Tongue (tissue), 2 donors: ENCODE measurements around the gene FAM25G. TPM values are rescaled to one million over a fixed set of nuclear protein-coding genes. Genes with fewer than 3 reads are reported as not detected.
"Not testable (repeated sequence)": the region's sequence is repeated elsewhere in the genome, so short reads cannot be mapped to it uniquely, and the experiment has no call there.

Experiments used
- DNase-seq: peaks from one replicate; pipeline ENCODE4 v3.0.0-alpha.2; 2015
- total RNA-seq: library from RNA; depleted of rRNA; stranded (reverse); fragments of >200 nt; gene quantifications from one replicate; pipeline ENCODE4 v1.2.3, GENCODE V29; 2014

The FAM25G gene
- not detected for total RNA-seq

DNA sequence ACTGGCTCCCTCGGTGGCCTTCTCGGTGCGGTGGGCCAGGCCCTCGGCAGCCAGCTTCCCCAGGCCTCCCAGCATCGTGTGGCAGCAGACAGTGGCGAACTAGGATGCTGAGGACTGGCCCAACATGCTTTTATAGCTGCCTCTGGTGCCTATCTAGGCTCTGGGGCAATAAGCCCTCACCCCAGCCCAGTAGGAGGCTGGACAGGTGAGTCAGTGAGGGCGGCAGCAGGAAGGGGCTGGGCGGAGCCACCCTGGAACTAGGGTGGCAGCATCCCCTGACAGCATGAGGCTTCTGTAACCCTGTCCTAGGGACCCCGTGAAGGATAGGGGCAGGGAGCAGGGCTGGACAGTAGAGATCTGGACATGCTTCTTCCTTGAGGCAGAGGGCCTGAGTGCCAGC is at the start of gene FAM25G:
FAM25G (minus strand) TSS at position 101 of the 400 bp plus-strand sequence; CDS start at position 75, 26 bp downstream.
- DNase-seq: not testable (repeated sequence)

- DNase-seq: not testable (repeated sequence)
Observed at GRCh38 chr10:47536430-47536829, 44.9 kb upstream of the FAM25G start.

DNA sequence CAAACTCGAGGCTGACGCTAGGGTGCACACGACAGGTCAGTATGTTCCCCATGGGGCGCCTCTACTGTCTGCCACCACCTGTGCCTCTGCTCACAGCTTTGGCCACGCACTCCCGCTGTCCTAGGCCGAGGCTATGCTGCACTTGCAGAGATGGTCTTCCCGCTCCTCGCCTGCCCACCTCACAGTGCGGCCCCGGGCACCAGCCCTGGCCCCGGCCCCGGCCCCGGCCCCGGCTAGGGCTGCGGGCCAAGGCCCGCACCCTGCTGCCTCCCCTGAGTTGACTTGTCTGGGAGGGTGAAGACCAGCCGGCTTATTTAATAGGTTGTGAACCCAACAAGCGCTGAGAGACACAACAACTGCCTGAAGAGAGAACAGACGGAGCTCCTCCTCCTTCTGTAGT is 32.0 kb upstream of the FAM25G start, which contains the start of gene AGAP9:
AGAP9 (minus strand) TSS at position 164 of the 400 bp plus-strand sequence; CDS start at position 52, 112 bp downstream.
- not testable (repeated sequence) for DNase-seq

DNA sequence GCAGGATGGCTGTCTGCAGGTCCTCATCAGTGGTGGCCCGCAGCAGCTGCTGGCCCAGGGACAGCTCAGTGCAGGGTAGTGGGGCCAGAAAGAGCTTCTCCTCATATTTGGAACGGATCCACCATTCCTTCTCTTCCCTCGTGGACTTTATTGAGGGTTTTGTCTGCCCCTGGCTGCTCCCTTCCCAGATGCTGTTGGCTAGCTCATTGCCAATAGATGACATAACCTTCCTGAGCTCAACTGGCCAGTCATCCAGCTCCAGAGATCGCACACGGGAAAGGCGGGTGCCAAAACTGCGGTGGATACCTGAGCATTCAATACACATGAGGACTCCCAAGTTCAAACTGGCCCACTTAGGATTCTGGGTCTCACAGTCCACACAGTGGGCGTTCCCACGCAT is 10.8 kb upstream of the FAM25G start:
- DNase-seq: peak; percentile 0

DNA sequence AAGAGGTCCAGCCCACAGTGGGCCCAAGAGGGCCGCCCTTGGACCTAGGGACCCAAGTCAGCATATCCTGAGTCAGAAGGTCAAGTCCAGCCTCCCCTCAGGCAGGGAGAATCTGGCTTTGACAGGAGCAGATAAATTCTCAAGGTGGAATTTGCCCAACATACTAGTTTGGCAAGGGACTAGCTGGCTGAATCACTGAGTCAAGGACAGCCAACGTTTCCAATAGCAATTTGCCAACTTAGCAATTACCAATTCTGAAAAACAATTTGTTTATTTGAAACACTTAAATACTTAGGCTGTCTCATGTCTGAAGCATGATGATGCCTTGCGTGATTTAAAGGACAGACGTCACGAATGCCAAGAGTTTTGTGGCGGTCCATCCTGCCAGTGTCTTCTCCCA is 2.7 kb upstream of the FAM25G start:
- not testable (repeated sequence) for DNase-seq

DNA sequence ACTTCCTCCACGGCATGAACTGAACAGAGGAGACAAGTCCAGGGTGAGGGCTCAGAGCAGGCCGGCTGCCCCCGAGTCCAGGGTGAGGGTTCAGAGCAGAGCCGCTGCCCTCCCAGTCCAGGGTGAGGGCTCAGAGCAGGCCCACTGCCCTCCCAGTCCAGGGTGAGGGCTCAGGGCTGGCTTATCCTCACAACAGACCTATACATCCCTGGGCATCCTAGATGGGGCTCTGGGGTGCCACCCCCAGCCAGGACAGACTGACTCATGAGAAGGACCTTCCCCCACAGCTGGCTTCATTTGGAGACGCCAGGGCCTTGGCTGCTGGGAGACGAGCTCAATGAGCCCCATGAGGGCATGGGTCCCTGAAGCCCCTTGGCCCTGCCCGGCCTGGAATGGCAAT is 1.9 kb downstream of the FAM25G start:
- not testable (repeated sequence) for DNase-seq

DNA sequence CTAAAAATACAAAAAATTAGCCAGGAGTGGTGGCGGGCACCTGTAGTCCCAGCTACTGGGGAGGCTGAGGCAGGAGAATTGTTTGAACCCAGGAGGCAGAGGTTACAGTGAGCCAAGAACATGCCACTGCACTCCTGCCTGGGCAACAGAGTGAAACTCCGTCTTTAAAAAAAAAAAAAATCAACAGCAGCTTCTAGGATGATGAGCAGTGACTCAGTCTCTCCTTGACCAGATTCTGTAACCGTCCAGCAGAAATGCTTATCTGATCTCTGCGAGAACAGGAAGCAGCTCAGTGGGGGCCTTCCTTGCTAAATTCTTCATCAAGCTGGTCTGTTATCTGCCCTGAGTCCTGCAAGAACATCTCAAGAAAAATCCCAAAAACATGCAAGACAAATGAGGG is 5.6 kb downstream of the FAM25G start:
- DNase-seq: not testable (repeated sequence)

DNA sequence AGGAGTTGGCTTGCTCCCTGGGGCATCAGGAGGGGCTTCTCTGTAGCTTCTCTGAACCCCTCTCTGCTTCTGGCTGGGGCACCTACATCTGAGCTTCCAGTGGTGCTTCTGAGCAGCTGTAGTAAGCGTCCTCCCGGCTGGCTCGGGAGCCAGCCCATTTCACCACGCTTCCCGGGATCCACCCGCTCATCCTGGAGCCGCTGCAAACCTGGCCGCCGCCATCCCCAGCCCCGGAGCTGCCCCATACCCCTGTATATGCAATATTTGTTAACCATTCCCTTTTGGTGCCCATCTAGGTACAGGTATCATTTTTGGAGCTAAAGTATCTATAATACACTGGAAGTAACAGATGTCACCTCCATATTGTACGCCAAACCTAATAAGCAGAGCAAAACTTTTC is 6.7 kb downstream of the FAM25G start:
- DNase-seq: not testable (repeated sequence)

- DNase-seq: not testable (repeated sequence)
Observed at GRCh38 chr10:47483923-47484322, 7.6 kb downstream of the FAM25G start, which contains the start of gene ANXA8. ANXA8 (minus strand) TSS chr10:47484115; CDS start chr10:47483933, 182 bp downstream.

DNA sequence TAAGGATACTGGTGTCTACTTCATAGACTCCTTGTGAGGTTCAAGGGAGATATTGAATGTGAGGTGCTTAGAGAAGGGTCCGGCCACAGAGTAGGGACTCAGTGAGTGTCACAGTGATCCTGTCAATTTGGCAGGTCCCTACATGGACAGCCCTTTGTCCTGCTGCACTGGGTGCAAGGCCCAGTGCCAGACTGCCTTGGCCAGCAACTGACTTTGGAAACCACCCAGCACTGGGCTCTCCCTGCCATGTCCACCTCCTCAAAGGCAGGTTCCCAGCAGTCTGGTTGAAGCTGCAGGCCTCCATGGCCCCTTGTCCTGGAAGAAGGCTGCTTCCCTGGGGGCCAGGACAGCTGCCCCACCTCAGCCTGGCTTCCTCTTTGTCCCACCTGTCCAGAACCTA is 9.1 kb downstream of the FAM25G start:
- not testable (repeated sequence) for DNase-seq

DNA sequence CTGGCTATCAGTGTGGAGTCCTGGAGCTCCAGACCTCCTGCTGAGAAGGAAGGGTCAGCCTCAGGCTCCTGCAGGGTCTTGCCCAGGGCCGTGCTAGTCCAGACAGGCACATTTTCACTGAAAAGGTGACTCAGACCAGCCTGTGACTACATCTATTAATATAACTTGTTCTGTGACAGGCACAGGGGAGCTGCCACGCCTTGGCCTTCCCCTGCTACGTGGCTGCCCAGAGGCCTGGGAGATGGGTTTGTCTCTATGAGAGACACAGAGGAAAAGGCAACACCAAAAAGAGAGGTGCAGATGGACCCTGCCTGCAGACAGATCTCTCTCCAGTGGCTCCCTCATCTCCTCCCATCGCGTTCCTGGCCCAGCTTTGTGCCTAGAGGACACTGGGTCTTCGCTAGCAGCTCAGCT is 9.7 kb downstream of the FAM25G start:
- DNase-seq: not testable (repeated sequence)

GRCh38 chr10:47481182-47481766 is 10.2 kb downstream of the FAM25G start:
- DNase-seq: not testable (repeated sequence)

- not testable (repeated sequence) for DNase-seq
Observed at GRCh38 chr10:47480133-47480532, 11.4 kb downstream of the FAM25G start.

DNA sequence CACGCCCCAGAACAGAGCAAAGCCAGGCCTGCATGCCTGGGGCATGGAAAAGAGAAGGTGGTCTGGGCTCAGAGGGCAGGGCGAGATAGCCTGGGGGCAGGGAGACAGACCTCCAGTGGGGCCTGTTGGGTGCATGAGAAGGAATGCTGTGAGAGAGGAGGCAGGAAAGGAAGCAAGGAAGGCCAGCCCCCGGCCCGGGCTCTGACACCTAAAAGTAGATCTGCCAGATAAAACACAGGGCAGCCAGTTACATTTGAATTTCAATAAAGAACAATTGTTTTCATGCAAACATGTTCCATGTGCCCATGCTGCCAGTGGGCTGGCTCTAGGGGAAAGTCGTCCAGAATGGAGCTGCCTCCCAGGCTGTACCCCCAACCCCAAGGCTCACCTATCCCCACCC is 13.4 kb downstream of the FAM25G start:
- DNase-seq: not testable (repeated sequence)

GRCh38 chr10:47477078-47477477 is 14.4 kb downstream of the FAM25G start:
- DNase-seq: not testable (repeated sequence)

- DNase-seq: not testable (repeated sequence)
Observed at GRCh38 chr10:47475101-47475500, 16.4 kb downstream of the FAM25G start.

DNA sequence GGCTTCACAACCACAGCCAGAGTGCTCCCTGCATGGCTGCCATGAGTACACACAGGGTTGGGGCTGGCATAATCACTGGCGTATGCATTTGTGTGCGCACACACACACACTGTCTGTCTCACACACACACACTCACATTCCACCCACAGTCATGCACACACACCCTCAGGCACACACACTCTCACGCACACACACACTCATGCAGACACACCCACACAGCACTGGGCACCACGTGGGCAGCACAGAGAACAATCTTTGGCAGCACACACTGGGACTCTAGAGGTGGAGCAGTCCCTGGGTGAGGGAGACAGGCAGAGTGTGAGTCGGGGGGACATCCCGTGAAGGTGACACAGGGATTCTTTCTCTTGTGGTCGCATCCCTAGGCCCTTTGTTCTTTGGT is 18.0 kb downstream of the FAM25G start:
- not testable (repeated sequence) for DNase-seq

GRCh38 chr10:47472647-47473046 is 18.9 kb downstream of the FAM25G start:
- DNase-seq: not testable (repeated sequence)

DNA sequence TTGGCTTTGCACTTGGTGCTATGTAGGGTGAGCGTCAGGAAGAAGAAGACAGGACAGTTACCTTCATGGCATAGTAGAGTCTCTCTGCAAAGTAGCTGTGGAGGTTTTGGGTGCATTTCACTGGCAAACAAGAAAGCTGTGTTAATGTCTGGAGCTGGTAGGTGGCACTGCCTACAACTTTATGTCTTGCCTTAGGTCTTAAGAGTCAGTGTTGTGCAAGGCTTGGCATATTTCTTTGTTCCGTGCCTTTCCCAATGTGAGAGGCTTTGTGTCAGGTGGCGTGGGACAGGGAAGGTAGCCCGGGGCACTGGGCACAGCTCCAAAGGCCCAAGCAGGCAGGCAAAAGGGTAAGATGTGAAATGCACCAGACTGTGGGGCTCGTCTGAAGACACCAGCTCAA is 19.4 kb downstream of the FAM25G start:
- DNase-seq: not testable (repeated sequence)

GRCh38 chr10:47468731-47469528 is 22.6 kb downstream of the FAM25G start:
- not testable (repeated sequence) for DNase-seq

DNA sequence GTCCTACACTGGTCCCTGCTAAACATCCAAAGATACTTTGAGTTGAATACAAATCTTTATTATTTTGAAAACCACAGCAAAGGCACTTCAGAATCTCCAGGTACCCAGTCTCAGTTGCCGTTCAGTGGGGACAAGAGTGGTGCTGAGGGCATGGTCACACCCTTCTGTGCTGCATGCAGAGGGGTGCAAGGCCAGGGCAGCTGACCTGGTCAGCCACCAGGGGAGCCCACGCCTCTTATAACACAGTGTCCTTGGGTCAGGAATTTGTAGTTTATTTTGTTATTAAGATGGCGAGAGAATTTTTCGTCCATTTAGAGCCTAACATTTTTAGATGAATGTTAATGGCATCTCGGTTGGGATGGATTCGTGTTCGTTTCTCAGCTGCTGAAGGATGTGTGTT is 23.5 kb downstream of the FAM25G start:
- not testable (repeated sequence) for DNase-seq

GRCh38 chr10:47467458-47467857 is 24.0 kb downstream of the FAM25G start:
- not testable (repeated sequence) for DNase-seq

- not testable (repeated sequence) for DNase-seq
Observed at GRCh38 chr10:47465216-47465917, 26.1 kb downstream of the FAM25G start.
